Measurements from ENCODE around the gene COL28A1. TPM values are rescaled to one million over a fixed set of nuclear protein-coding genes. Genes with fewer than 3 reads are reported as not detected.

COL28A1 gene
- polyA plus RNA-seq, 1 experiment = 0.04 TPM

DNA sequence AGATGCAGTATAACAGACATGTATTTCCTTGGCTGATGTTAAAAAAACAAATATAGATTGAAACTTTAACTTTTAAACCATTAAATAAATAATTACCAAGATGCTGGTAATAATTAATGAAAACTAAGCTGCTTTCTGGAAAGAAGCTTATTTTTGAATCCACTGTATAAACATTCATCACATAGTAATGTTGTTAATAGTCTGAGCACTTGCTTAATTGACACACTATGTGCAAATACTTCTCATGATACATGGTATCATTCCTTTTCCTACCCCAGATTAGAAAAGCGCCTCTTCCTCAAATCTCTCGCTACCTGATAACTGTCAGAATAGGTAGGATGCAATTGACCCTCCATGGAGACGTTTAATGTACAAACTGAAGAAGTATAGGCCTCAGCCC lies 15.0 kb upstream of the COL28A1 start:
- Histone ChIP-seq H3K27ac (ENCODE audit: low read depth, low read length) (no peak overlapping the region), H3K4me3 (ENCODE audit: low read depth, low read length) (no peak overlapping the region), H3K9me3 (ENCODE audit: control insufficient read depth, insufficient read depth, low read length) (no peaks in the 10 kb centered on the region), H3K27me3 (ENCODE audit: control insufficient read depth, insufficient read depth, low read length) (no peaks in the 10 kb centered on the region)
- DNase-seq (ENCODE audit: low read depth, low spot score) = no peak
- ChIA-PET POLR2A (no interaction called here), CTCF (interaction anchor here (1.7 to 1.9 kb wide), 3 partner anchors 9 to 126 kb away, joined by 4 to 9 read pairs (median 9); no protein-coding TSS in a partner anchor)
- TF ChIP-seq, protein P1, sequence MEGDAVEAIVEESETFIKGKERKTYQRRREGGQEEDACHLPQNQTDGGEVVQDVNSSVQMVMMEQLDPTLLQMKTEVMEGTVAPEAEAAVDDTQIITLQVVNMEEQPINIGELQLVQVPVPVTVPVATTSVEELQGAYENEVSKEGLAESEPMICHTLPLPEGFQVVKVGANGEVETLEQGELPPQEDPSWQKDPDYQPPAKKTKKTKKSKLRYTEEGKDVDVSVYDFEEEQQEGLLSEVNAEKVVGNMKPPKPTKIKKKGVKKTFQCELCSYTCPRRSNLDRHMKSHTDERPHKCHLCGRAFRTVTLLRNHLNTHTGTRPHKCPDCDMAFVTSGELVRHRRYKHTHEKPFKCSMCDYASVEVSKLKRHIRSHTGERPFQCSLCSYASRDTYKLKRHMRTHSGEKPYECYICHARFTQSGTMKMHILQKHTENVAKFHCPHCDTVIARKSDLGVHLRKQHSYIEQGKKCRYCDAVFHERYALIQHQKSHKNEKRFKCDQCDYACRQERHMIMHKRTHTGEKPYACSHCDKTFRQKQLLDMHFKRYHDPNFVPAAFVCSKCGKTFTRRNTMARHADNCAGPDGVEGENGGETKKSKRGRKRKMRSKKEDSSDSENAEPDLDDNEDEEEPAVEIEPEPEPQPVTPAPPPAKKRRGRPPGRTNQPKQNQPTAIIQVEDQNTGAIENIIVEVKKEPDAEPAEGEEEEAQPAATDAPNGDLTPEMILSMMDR (IDR thresholded peaks at IDR 0.05; ENCODE audit: low read depth, low read length) = no peak

DNA sequence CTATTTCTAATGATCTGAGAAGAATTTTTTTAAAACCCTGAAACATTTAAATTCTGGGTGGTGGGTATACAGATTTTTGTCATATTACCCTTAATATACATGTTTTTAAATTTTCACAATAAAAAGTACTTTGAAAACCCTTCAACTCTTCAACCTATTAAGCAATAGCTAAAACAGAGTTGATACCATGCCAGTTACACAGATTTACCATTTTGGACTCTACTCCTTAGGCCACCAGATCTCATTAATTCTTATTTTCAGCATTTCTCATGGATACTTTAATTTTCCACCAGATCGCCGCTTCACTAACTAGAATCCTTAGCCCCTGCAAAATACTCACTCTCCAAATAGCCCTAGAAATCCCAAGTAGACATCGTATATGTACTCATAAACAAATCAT lies 12.7 kb upstream of the COL28A1 start:
- TF ChIP-seq, protein P1 (IDR thresholded peaks at IDR 0.05; ENCODE audit: low read depth, low read length) = no peak
- Histone ChIP-seq H3K4me3 (ENCODE audit: low read depth, low read length) (no peak overlapping the region), H3K9me3 (ENCODE audit: control insufficient read depth, insufficient read depth, low read length) (no peaks in the 10 kb centered on the region), H3K27me3 (ENCODE audit: control insufficient read depth, insufficient read depth, low read length) (no peaks in the 10 kb centered on the region), H3K27ac (ENCODE audit: low read depth, low read length) (no peak overlapping the region)
- ChIA-PET POLR2A (no interaction called here), CTCF (interaction anchor here (0.9 kb wide), 1 partner anchor 125 kb away, joined by 5 read pairs; no protein-coding TSS in a partner anchor)
- no peak for DNase-seq (ENCODE audit: low read depth, low spot score)

DNA sequence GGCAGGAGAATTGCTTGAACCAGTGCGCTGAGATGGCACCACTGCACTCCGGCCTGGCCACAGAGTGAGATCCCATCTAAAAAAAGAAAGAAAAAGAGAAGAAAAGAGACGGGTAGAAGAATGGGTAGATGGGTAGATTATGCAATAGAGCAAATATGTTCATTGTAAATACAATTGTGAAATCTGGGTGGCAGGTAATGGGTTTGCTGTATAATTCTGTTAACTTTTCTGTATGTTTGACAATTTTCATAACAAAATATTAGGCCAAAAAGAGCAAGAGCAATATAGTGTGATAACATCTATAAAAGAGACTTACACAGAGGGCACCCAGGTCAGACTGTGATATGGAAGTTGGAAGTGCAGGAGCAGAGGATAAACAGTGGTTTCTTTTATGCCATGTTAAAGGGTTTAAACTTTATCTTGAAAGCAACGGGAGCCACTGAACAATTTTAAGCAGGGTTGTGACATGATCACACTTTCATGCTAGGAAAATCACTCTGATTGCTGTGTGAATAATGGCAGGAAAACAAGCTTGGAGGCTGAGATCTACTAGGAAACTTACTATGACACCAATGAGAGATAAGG lies 6.7 kb upstream of the COL28A1 start:
- H3K27ac ChIP-seq (ENCODE audit: low read depth, low read length) = no peak overlapping the region
- POLR2A ChIA-PET = no interaction called here

DNA sequence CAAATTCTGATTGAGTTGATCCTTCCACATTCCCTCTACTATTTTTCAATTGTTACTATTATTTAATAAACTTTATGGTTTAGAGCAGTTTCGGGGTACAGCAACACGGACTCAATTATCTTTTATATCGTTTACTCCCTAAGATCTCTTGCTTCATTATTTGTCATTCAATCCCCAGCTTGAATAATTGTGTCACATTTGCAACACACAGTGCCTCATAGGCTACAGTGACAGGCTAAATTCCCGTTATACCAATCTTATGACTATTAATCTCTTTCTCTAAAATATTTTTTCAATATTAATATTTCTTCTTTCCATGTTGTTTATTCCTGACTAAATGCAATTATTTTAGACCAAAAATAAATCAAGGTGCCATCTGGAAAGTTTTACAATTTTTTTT lies 4.0 kb upstream of the COL28A1 start:
- TF ChIP-seq, protein P1 (IDR thresholded peaks at IDR 0.05; ENCODE audit: low read depth, low read length) = no peak
- Histone ChIP-seq H3K27me3 (ENCODE audit: control insufficient read depth, insufficient read depth, low read length) (no peaks in the 10 kb centered on the region), H3K4me3 (ENCODE audit: low read depth, low read length) (no peak overlapping the region), H3K27ac (ENCODE audit: low read depth, low read length) (no peak overlapping the region), H3K9me3 (ENCODE audit: control insufficient read depth, insufficient read depth, low read length) (no peaks in the 10 kb centered on the region)
- CTCF ChIA-PET = interaction anchor here (1.9 kb wide), 1 partner anchor 115 kb away, joined by 18 read pairs; no protein-coding TSS in a partner anchor
- no peak for DNase-seq (ENCODE audit: low read depth, low spot score)
- POLR2A ChIA-PET = no interaction called here

More for the DNA sequence above, 6.7 kb upstream of the COL28A1 start:
- H3K27me3 ChIP-seq (ENCODE audit: control insufficient read depth, insufficient read depth, low read length) = no peaks in the 10 kb centered on the region
- no peak overlapping the region for H3K4me3 ChIP-seq (ENCODE audit: low read depth, low read length)
- H3K9me3 ChIP-seq (ENCODE audit: control insufficient read depth, insufficient read depth, low read length) = no peaks in the 10 kb centered on the region
- TF ChIP-seq, protein P1 (IDR thresholded peaks at IDR 0.05; ENCODE audit: low read depth, low read length) = no peak
- no peak for DNase-seq (ENCODE audit: low read depth, low spot score)
- CTCF ChIA-PET = interaction anchor here (0.6 to 4.5 kb wide), 23 partner anchors 9 to 753 kb away, joined by 3 to 125 read pairs (median 3); no protein-coding TSS in a partner anchor

DNA sequence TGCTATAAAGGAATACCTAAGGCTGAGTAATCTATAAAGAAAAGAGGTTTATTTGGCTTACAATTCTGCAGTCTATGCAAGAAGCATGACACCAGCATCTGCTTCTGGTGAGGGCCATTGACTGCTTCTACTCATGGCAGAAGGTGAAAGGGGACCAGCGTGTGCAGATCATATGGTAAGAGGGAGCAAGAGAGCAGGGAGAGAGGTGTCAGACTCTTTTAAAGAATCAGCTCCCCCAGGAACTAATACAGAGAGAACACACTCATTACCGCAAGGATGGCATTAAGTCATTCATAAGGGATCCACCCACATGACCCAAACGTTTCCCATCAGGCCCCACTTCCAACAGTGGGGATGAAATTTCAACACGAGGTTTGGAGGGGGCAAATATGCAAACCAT lies 3.5 kb upstream of the COL28A1 start:
- no peak overlapping the region for H3K27ac ChIP-seq (ENCODE audit: low read depth, low read length)
- ChIA-PET POLR2A (no interaction called here), CTCF (interaction anchor here (0.7 to 1.9 kb wide), 3 partner anchors 68 to 436 kb away, joined by 4 to 18 read pairs (median 5); no protein-coding TSS in a partner anchor)
- no peaks in the 10 kb centered on the region for H3K9me3 ChIP-seq (ENCODE audit: control insufficient read depth, insufficient read depth, low read length)
- H3K27me3 ChIP-seq (ENCODE audit: control insufficient read depth, insufficient read depth, low read length) = no peaks in the 10 kb centered on the region
- DNase-seq (ENCODE audit: low read depth, low spot score) = no peak
- TF ChIP-seq, protein P1 (IDR thresholded peaks at IDR 0.05; ENCODE audit: low read depth, low read length) = no peak
- no peak overlapping the region for H3K4me3 ChIP-seq (ENCODE audit: low read depth, low read length)
